ENCODE results near the gene FZD1. TPM values are rescaled to one million over a fixed set of nuclear protein-coding genes. Genes with fewer than 3 reads are reported as not detected.

FZD1 gene
- polyA plus RNA-seq, 3 donors = 3.6 to 10.1 (median 7.9) TPM

- TF ChIP-seq, protein P1, sequence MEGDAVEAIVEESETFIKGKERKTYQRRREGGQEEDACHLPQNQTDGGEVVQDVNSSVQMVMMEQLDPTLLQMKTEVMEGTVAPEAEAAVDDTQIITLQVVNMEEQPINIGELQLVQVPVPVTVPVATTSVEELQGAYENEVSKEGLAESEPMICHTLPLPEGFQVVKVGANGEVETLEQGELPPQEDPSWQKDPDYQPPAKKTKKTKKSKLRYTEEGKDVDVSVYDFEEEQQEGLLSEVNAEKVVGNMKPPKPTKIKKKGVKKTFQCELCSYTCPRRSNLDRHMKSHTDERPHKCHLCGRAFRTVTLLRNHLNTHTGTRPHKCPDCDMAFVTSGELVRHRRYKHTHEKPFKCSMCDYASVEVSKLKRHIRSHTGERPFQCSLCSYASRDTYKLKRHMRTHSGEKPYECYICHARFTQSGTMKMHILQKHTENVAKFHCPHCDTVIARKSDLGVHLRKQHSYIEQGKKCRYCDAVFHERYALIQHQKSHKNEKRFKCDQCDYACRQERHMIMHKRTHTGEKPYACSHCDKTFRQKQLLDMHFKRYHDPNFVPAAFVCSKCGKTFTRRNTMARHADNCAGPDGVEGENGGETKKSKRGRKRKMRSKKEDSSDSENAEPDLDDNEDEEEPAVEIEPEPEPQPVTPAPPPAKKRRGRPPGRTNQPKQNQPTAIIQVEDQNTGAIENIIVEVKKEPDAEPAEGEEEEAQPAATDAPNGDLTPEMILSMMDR (IDR thresholded peaks at IDR 0.05) = no peak
- WGBS (ENCODE audit: insufficient coverage) = 100% methylated on average over 2 of the region's 3 CpGs
- Histone ChIP-seq H2AFZ (ENCODE audit: insufficient read depth, low read depth, low read length, poor library complexity, severe bottlenecking) (no peak overlapping the region), H3K4me1 (ENCODE audit: control insufficient read depth in 1 of 2, insufficient read depth in 2 of 2, low read length in 2 of 2) (peaks cover 25 to 33% of the 10 kb centered on the region in 2 donors), H3K4me2 (replicated peaks; ENCODE audit: extremely low read depth, low read length, poor library complexity, severe bottlenecking) (no peak overlapping the region), H3K4me3 (replicated peaks in 1 of 3; ENCODE audit: low read depth in 2 of 3, low read length in 3 of 3) (no peak overlapping the region), H3K9ac (ENCODE audit: insufficient read depth, low read length, poor library complexity, severe bottlenecking) (no peak overlapping the region), H3K27me3 (ENCODE audit: control insufficient read depth in 2 of 2, insufficient read depth in 2 of 2, low read length in 2 of 2) (peaks cover 0 to 26% of the 10 kb centered on the region in 2 donors), H3K36me3 (replicated peaks in 1 of 2; ENCODE audit: control insufficient read depth in 1 of 2, insufficient read depth in 2 of 2, low read length in 2 of 2) (no peaks in the 10 kb centered on the region), H3K27ac (ENCODE audit: low read depth in 1 of 2, low read length in 2 of 2) (no peak overlapping the region), H3K79me2 (ENCODE audit: insufficient read depth, low read length) (peaks cover 23% of the 10 kb centered on the region), H4K20me1 (ENCODE audit: insufficient read depth, low read length) (peaks cover 35% of the 10 kb centered on the region), H3K9me3 (replicated peaks in 1 of 2; ENCODE audit: control insufficient read depth in 1 of 2, insufficient read depth in 1 of 2, low read length in 2 of 2) (peaks cover 0 to 9% of the 10 kb centered on the region in 2 donors)
- Mint-ChIP-seq H3K36me3 (peaks cover 14 to 20% of the 10 kb centered on the region in 2 donors), H3K9me3 (peaks cover 0 to 14% (median 0%) of the 10 kb centered on the region in 7 donors), H3K27ac (no peak overlapping the region), H3K4me1 (peaks cover 32% of the 10 kb centered on the region), H3K27me3 (ENCODE audit: low read depth in 3 of 3) (peaks cover 0 to 5% (median 0%) of the 10 kb centered on the region in 3 donors), H3K4me3 (no peak overlapping the region)
- intact Hi-C loops (cut with micrococcal nuclease) = no loop called here
- DNase-seq = no peak
Observed at GRCh38 chr7:91270372-91270771, 6.1 kb downstream of the FZD1 start.

- H3K4me1 Mint-ChIP-seq = no peaks in the 10 kb centered on the region
- Histone ChIP-seq H3K4me3 (replicated peaks in 1 of 3; ENCODE audit: low read depth in 2 of 3, low read length in 3 of 3) (no peak overlapping the region), H3K27ac (ENCODE audit: low read depth in 1 of 2, low read length in 2 of 2) (no peak overlapping the region), H3K79me2 (ENCODE audit: insufficient read depth, low read length) (no peaks in the 10 kb centered on the region), H3K36me3 (replicated peaks in 1 of 2; ENCODE audit: control insufficient read depth in 1 of 2, insufficient read depth in 2 of 2, low read length in 2 of 2) (no peaks in the 10 kb centered on the region), H3K27me3 (ENCODE audit: control insufficient read depth in 2 of 2, insufficient read depth in 2 of 2, low read length in 2 of 2) (peaks cover 0 to 14% of the 10 kb centered on the region in 2 donors), H2AFZ (ENCODE audit: insufficient read depth, low read depth, low read length, poor library complexity, severe bottlenecking) (no peak overlapping the region), H3K4me1 (ENCODE audit: control insufficient read depth in 1 of 2, insufficient read depth in 2 of 2, low read length in 2 of 2) (no peaks in the 10 kb centered on the region), H4K20me1 (ENCODE audit: insufficient read depth, low read length) (no peaks in the 10 kb centered on the region), H3K9me3 (replicated peaks in 1 of 2; ENCODE audit: control insufficient read depth in 1 of 2, insufficient read depth in 1 of 2, low read length in 2 of 2) (no peaks in the 10 kb centered on the region), H3K4me2 (replicated peaks; ENCODE audit: extremely low read depth, low read length, poor library complexity, severe bottlenecking) (no peak overlapping the region), H3K9ac (ENCODE audit: insufficient read depth, low read length, poor library complexity, severe bottlenecking) (no peak overlapping the region)
- no peak overlapping the region for H3K27ac Mint-ChIP-seq
- intact Hi-C loops (cut with micrococcal nuclease) = no loop called here
- no peaks in the 10 kb centered on the region for H3K36me3 Mint-ChIP-seq
- no peak for DNase-seq
- peaks cover 0 to 1% (median under 1%) of the 10 kb centered on the region in 3 donors for H3K27me3 Mint-ChIP-seq (ENCODE audit: low read depth in 3 of 3)
- TF ChIP-seq, protein P1 (IDR thresholded peaks at IDR 0.05) = no peak
- H3K9me3 Mint-ChIP-seq = peaks cover 0 to 4% (median 0%) of the 10 kb centered on the region in 7 donors
- H3K4me3 Mint-ChIP-seq = no peak overlapping the region
Observed at GRCh38 chr7:91276909-91277308, 12.7 kb downstream of the FZD1 start.

Measured in CD14-positive monocyte (primary cell).